Measurements from ENCODE around the gene ZNF511.

ZNF511 gene

DNA sequence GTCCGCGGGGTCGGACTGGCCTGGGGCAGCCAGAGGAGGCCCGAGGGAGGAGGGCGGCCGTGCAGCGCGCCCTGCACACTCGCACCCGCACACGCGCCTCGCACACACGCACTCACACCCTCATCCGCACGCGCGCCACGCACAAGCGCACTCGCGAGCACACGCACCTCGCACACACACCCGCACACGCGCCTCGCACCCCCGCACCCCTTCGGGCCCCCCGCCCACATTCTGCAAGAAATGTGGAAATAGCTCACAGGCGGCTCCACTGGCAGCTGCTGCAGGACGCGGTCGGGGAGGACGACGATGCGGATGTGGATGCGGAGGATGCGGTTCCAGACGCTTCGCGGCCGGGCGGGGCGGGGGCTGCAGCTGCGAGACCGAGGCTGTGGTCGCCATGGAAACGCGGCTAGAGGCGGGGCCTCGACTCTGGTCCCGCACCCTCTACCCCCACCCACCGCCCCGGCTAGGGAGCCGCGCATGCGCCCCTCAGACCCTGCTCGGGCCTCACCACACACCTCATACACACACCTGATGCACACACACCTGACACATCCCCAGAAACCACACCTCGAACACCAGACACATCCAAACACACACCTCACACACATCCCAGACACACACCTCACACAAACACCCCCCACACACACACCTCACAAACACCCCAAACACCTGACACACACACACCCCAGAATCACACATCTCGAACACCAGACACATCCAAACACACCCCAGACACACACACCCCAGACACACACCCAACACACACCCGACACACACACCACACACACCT, 28.1 kb downstream of the ZNF511 start, which contains the start of gene CALY:
CALY (minus strand) TSS at position 320 of the 793 bp plus-strand sequence. CDS start 7,907 bp downstream, outside the sequence.
- DNase-seq = peak; percentile 45 to 48

DNA sequence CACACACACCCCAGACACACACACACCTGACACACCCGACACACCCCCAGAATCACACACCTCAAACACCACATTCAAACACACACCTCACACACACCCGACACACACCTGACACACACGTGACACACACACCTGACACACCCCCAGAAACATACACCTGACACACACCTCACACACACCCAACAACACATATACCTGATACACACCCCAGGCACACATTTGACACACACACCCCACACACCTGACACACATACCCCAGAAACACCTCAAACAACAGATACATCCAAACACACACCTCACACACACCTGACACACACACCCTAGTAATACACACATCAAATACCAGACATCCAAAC, 28.6 kb downstream of the ZNF511 start:
- DNase-seq = no peak

DNA sequence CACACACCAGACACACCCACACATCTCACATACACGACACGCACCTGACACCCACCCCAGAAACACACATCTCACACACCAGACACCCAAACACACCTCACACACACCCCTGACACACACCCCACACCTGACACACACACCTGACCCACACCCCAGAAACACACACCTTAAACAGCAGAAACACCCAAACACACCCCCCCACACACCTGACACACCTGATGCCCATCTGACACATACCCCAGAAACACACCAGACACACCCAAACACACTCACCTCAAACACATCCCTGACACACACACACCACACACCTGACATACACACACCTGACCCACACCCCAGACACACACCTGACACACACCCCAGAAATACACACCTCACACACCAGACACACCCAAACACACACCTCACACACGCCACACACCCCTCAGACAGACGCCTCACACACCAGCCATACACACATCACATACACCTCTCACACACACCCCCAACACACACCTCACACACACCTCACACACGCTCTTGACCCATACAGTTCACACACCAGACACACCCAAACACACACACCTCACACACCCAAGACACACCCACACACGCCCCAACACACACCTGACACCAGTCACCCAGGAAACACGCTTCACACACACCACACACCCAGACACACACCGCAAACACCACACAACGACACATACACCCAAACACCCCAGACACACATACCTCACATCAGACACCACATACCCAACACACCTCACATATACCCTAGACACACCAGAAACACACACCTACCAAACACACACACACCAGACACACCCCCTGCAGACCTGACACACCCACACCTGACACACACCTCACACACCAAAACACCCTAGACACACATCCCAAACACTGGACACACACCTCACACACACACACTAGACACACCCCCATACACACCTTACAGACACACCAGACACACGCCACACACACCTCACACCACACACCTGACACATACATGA, 29.7 kb downstream of the ZNF511 start:
- DNase-seq = no peak

DNA sequence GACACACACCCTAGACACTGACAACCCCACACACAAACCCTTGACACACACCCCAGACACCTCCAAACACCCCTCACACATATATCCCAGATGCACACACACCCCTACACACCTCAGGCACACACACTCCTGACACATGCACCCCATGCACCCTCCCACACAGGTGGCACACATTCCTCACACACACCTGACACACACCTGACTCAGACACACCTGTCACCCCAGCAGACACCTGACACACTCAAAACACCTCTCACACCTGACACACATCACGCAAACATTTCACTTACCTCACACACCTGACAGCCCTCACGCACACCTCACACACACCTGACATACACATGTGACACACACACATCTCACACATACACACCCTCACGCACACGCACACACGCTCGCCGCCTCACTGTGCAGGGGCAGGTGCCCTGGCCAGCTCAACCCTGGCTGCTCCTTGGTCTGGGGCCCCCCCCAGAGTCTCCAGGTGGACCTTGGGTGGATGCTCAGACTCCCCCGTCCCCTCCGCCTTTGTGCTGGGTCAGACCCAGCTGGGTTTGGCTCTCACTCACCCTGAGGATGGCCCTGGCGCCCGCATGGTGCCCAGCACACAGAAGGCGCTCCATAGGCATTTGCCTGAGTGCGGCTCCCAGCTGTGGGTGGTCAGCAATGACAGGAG, 31.1 kb downstream of the ZNF511 start:
- DNase-seq = no peak

DNA sequence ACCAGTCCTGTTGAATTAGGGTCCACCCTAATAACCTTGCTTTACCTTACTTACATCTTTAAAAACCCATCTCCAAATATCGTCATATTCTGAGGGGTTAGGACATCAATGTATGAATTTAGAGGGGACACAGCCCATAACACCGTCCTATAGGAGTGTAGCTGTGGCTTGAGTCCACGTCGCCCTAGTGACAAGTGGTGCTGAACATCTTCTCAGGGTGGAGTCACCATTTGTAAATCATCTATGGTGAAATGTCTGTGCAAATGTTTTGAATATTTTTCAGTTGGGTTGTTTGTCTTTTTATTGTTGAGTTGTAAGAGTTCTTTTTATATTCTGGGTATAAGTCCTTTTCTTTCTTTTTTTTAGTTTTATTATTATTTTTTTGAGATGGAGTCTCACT, 33.3 kb downstream of the ZNF511 start:
- no peak for DNase-seq

DNA sequence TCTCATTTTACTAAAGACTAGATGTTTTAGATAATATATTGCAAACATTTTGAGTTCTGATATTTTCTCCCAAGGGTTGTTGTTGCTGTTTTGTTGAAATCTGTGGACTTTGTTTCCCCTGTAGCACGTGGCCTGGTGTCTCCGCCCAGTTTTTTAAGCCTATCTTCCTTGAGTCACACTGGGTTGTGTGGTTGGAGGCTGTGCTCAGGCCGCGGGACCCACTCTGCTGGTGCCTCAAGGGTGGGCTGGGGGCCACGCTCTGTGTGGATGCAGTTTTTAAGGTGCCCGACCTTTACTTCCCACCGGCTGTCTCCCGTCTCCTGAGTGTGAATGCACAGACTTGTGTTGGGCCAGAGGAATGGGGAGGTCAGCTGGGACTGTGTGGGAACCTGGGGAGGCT, 34.2 kb downstream of the ZNF511 start:
- DNase-seq = no peak

DNA sequence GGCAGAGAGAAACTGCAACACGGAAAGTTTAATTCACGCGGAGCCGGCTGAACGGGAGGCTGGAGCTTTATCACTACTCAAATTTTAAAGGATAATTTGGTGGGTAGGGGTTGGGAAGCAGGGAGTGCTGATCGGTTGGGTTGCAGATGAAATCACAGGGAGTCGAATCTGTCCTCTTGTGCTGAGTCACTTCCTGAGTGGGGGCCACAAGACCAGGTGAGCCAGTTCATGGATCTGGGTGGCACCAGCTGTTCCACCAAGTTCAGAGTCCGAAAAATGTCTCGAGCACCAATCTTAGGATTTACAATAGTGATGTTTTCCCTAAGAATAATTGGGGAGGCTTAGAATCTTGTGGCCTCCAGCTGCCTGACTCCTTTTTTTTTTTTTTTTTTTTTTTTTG, 34.8 kb downstream of the ZNF511 start:
- no peak for DNase-seq

DNA sequence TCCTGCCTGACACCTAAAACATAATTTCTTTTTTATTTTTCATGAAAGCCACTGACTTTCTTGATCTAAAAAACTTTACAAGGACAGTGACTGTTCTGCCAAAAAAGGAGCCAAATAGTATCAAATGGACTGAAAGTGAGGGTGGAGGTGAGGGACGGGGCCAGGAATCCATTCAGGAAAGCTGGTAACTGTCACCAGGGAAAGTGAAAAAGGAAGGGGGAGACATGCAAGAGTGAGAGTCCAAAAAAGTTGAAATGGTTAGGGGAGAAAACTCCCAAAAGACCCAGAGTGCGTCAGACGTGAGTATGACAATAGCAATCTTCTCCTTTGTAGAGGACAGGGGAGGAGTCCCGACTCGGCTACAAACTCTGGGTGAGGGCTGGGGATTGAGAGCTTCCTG, 35.5 kb downstream of the ZNF511 start:
- no peak for DNase-seq

DNA sequence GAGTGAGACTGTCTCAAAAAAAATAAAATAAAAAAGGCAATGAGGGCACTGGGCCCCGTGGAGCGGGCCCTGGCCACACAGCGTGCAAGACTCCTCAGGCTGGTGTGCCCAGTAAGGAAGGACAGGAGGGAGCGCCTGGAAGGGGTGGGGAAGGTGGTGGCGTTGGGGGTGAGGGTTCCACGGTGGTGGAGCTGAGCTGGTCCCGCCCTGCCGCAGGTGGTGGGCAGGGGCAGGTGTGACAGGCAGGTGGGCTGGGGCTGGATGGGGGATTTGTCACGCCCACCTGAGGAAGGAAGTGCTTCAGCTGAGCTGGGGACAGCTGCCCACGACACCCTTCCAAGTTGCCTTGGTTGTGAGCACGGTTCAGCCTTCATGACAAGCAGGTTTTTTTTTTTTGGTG, 37.7 kb downstream of the ZNF511 start:
- DNase-seq = no peak

DNA sequence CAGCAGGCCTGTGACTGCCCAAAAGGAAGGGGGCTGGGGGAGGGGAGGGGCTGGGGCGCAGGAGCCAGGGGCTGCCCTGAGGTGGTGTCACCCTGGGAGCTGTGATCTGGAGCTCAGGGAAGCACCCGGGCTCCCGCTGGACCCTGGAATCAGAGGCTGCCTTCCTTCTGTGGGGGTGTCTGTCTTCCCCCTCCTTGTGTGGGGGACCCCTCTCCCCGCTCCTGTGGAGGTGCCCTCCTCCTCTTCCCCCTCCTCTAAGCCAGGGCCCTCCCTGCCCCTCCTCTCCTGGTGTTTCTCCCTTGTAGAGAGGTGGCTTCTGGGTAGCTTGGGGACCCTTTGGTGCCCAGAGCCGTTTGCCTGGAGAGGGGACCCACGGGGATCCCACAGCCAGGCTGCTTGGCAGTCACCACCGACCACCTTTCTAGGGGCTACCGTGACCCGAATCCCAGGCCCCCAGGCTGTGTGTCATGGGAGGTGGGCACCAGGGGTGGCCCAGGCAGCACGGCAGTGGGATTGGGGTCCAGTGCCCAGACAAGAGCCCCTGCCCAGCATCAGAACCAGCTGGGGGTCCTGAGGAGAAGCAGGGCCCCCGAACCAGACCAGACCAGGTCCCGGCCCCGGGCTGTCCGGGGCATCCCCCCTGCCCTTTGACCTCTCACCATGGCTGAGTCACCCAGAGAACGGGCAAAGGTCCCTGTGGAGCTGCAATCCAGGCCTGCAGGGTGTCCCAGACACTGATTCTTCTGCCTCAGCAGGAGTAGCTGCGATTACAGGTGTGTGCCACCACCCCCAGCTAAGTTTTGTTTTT, 39.2 kb downstream of the ZNF511 start:
- no peak for DNase-seq

DNA sequence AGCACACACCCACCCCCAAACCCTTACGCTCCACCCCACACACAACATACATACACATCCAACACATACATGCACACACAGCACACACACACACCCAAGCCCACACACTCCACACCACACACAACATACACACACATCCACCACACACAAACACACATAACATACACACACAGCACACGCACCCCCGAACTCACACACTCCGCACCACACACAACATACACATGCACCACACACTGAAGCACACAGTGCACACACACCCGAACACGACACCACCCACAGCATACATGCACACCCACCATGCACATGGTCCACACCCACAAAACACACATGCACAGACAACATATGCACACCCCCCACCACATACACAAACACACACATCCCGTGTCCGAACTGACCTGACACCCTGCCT, 40.5 kb downstream of the ZNF511 start:
- DNase-seq = no peak

DNA sequence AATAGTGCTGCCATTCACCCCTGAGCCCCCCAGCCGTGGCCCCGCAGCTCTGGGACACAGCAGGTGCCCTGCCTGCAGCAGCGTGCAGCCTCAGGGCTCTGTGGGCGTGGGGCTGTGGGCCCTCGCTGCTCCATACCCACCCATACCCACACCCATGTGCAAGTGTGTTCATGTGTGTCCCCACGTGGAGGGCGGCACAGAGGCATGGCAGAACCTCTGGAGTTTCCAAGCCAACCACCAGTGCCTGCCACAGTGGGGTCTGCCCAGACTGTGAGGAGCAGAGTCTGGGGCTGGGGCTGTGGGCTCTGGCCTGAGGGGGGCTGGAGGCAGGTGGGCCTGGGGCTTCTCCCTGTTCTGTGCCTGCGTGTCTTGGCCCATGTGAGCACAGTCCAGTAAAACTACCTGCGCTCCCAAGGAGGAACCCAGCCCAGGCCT, 40.9 kb downstream of the ZNF511 start:
- DNase-seq = no peak

DNA sequence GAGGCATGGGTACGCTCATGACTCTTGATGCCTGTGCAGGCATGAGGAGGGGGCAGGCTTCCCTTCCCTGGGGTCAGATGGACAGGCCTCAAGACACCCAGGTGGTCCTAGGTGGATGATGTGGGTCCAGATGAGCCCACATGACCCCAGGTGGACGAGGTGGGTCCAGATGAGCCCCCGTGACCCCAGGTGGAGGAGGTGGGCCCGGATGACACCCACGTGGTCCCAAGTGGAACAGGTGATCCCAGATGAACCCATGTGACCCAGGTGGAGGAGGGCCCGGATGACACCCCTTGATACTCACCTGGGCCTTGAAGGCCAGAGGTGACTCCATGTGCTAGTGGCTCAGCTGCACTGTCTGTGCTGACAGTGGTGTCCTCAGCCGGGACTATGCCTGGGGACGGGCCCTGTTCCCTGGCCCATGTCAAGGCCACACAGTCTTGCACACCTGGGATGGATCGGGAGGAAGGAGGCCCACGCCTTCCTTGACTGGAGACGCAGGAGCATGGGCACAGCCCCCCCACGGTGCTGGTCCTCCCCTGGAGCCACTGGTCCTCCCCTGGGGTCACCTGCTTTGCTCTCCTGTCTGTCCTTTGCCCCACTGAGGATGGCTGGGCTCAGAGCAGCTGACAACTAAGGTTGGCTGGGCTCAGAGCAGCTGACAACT, 41.7 kb downstream of the ZNF511 start:
- DNase-seq = no peak

DNA sequence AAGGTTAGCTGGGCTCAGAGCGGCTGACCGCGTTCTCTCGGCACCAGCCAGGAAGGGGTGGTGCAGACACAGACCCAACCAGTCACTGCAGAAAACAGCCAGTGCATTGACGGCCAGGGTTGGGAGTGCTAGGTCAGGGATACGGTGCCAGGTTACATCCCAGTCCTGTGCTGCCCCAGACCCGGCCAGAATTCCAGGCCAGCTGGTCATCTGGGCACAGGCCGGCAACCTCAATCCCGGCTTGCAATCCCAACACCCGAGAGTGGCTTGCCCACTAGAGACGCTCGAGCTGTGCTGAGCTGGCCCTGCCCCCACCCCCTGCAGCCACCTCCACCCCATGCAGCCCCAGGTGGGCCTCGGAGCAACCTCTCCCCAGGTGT, 42.2 kb downstream of the ZNF511 start:
- no peak for DNase-seq

DNA sequence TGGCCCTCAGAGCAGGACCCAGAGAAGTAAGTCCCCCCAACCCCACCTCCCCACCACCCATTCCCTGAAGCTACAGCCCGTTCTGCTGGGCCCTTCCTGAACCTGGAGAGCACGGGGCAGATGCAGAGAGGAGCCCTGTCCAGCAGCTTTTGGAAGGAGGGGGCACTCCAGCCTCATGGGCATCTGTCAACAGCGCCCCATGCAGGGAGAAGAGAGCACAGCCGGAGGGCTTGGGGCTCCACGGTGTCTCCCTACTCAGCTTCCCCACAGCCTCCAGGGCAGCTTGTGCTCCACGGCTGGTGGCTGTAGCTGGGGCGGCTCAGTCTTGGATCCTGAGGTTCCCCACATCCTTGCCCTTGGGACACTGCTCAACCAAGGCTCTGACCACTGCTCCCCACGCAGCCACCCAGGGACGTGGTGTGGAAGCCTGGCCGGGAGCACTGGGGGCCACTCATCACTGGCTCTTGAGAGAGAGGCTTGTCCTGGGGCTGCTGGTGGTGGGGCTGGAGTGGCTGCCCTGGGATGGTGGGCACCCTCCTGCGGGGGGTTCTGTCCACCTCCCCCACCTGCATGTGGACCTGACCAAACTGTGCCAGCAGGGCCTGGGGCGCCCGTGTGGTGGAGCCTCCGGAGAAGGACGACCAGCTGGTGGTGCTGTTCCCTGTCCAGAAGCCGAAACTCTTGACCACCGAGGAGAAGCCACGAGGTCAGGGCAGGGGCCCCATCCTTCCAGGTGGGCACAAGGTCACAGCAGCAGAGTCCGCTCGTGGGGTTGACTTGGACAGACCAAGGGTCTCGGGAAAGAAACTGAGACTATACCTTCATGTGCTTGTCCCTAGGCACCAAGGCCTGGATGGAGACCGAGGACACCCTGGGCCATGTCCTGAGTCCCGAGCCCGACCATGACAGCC, 42.9 kb downstream of the ZNF511 start:
- no peak for DNase-seq

DNA sequence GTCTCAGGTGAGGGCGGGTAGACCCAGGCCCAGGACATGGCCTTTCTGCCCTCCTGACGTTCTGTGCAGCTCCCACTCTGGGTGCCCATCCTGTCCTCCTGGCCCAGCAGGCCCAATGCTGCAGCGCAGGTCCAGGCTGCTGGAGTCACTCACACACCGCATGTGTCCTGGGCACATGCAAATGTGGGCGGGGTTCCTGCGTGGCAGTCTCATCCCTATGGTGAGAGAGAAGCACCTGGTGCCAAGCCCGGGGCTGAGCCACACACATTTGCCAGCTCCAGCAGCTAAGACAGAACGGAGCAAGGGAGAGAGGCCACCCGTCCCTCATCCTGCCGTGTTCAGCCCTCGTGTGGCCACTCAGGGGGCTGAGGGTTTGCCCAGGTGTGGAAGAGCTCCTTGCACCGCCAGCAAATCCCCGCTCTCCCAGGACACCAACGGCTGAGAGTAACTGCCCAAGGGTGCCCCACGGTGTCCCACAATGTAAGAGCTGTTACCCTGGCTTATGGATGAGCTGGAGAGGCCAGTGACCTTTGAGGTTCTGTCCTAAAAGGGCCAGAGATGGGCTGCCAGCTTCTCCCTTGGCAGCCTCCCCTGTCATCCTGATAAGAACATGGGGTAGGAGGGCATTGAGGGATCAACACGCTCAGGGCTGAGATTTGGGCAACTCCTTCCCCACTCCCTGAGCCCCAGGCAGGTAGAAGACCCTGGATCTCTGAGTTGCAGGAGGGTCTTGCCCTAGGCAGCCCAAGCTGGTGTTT, 44.7 kb downstream of the ZNF511 start:
- no peak for DNase-seq

DNA sequence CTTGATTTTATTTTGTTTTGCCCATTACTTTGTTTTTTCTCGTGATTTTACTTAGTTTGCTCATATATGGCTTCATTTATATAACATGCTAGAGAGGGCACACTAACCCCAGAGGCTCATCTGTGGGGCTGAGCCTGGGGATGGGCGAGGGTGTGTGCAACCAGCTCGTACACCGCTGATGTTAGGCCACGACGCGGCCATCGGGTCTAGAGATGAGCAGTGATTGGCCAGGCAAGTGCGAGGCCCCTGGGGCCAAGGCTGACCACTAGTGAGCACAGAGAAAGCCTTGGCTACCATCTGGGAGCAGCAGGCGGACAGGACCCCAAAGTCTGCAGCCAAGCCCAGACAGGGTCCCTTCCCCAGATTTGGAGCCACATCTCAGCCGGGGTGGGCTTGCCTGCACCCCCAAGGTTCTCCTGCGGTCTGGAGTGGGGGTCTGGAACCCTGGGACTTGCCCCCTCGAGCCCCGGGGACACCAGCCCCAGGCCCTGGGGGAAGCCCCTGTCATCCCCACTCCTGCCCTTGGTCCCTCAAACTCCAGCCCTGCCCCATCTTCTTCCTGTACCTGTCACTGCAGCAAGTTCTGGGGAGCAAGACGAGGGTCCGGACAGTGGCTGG, 45.4 kb downstream of the ZNF511 start:
- DNase-seq = no peak

DNA sequence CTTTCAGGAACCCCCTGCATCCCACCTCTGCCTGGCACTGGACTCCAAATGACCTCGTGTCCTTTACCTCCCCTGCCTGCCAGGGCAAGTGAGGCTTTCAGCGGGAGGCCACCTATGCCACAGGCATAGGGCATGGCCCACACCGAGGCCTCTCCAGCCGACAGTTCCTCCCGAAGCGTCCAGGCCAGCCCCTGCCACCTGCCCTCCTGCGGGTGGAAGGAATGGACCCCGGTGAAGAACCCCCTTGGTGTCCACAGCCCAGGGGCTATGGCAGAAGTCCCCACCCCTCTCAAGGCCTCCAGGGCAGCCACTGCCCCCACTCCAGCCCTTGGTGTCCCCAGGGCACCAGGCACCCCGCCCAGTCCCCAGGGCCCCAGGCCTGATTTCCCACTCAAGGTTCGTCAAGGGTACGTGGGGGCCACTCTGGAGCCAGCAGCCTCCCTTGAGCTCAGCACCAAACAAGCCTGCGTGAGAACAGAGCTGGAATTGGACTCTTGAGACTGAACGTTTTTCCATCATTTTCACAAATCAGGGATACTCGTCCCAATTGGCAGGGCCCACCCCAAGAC, 46.0 kb downstream of the ZNF511 start:
- DNase-seq = no peak

DNA sequence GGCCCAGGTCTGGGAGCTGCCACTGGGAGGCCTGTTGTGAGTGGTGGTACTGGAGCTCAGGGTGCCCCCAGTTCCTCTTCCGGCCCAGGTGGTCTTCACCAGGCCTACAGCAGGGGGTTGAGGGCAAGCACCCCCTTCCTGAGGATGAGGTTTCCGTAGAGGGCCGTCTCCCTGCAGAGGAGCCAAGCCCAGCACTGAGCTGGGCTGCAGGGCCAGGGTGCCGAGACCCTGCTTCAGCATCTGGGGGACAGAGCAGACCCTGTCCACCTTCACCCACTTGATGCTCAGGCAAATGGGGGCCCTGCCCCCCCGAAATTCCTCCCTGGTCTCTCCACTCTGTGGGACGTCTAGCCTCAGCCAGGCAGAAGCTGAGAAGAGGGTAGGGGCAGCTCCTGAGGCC, 46.6 kb downstream of the ZNF511 start:
- DNase-seq = no peak
